HCT116 (cell line): Measurements from ENCODE around the gene RPS17. TPM values are rescaled to one million over a fixed set of nuclear protein-coding genes. Genes with fewer than 3 reads are reported as not detected.

Source experiments
- ATAC-seq: fragments of 200-7000 bp; cut with Tn5 transposase; 2 replicates; pipeline ENCODE4 v1.9.1; 2020; ENCODE audit warnings: mild to moderate bottlenecking, moderate library complexity
- BruUV-seq: library from RNA; stranded (reverse); fragments of 400-500 nt; replicated peaks from 2 replicates; lab custom pipeline; 2021; lab: Mats Ljungman, UMichigan
- CTCF ChIA-PET: fragments of 300-600 bp; sonication (Branson Sonifier 250); formaldehyde crosslinking; loops from one replicate; lab custom pipeline; 2021; ENCODE audit warnings: antibody characterized with exemption; lab: Charles Lee
- POLR2A ChIA-PET: fragments of 300-600, 350-600 bp; sonication (Branson Sonifier 250); formaldehyde crosslinking; loops from one replicate; lab custom pipeline; 2021; ENCODE audit warnings: antibody characterized with exemption; lab: Charles Lee
- RAD21 ChIA-PET, 2 experiments: fragments of 300-600 bp; sonication (Branson Sonifier 250); formaldehyde crosslinking; loops; one replicate each; lab custom pipeline; 2023; ENCODE audit warnings: low total read pairs in 2 of 2; ENCODE audit not compliant: uncharacterized antibody in 2 of 2, unreplicated experiment in 2 of 2, low non-redundant PET in 1 of 2; lab: Charles Lee
- DNase-seq: peaks from one replicate; pipeline ENCODE4 v3.0.0-alpha.2; 2010; ENCODE audit warnings: low read depth, low spot score
- H2AFZ ChIP-seq: fragments of 200-600 bp; shearing (Covaris generic), sonication (generic); 2 replicates; pipeline ENCODE4 v1.6.1; 2017; ENCODE audit warnings: low read depth, mixed run types, mixed read lengths, antibody characterized with exemption, low read length; ENCODE audit not compliant: poor library complexity, severe bottlenecking
- H3K27ac ChIP-seq: 2 replicates; pipeline ENCODE4 v1.5.1; 2012; ENCODE audit warnings: low read depth, low read length
- H3K27me3 ChIP-seq: fragments of 200-600 bp; sonication (generic); 2 replicates; pipeline ENCODE4 v1.6.1; 2016; ENCODE audit warnings: mixed run types, low read length, mixed read lengths; ENCODE audit not compliant: insufficient read depth
- H3K36me3 ChIP-seq, 2 experiments: fragments of 200-500 bp in 1 of 2; fragments of 200-600 bp in 1 of 2; sonication (Bioruptor generic) in 1 of 2; sonication (generic) in 1 of 2; 2 replicates each; pipeline versions ENCODE4 v1.5.1 to v1.6.1; 2014 to 2016; ENCODE audit warnings: low read length in 2 of 2, inconsistent platforms in 1 of 2, mixed read lengths in 1 of 2, mixed run types in 1 of 2; ENCODE audit not compliant: insufficient read depth in 2 of 2, control insufficient read depth in 1 of 2
- H3K4me1 ChIP-seq, 2 experiments: fragments of 200-600 bp in 1 of 2; sonication (generic) in 1 of 2; 2 replicates each; pipeline versions ENCODE4 v1.5.1 to v1.6.1; 2012 to 2017; ENCODE audit warnings: low read length in 2 of 2, inconsistent platforms in 1 of 2, mild to moderate bottlenecking in 1 of 2, mixed read lengths in 1 of 2, mixed run types in 1 of 2, moderate library complexity in 1 of 2; ENCODE audit not compliant: insufficient read depth in 2 of 2, control insufficient read depth in 1 of 2
- H3K4me2 ChIP-seq: fragments of 200-600 bp; sonication (generic); 2 replicates; pipeline ENCODE4 v1.6.1; 2017; ENCODE audit warnings: mixed run types, low read length, mixed read lengths
- H3K4me3 ChIP-seq, 2 experiments: fragments of 200-600 bp in 1 of 2; sonication (generic) in 1 of 2; replicated peaks in 1 of 2; 2 replicates each; pipeline ENCODE4 v1.5.1; 2011 to 2016; ENCODE audit warnings: low read length in 2 of 2, control low read depth in 1 of 2, low read depth in 1 of 2, mild to moderate bottlenecking in 1 of 2, mixed read lengths in 1 of 2, mixed run types in 1 of 2
- H3K79me2 ChIP-seq: fragments of 200-600 bp; sonication (generic); 2 replicates; pipeline ENCODE4 v1.6.1; 2017; ENCODE audit warnings: mild to moderate bottlenecking, mixed run types, low read length, moderate library complexity, mixed read lengths; ENCODE audit not compliant: insufficient read depth
- H3K9ac ChIP-seq: fragments of 200-600 bp; sonication (generic); 2 replicates; pipeline ENCODE4 v1.6.1; 2016; ENCODE audit warnings: low read length, mixed read lengths
- H3K9me2 ChIP-seq: fragments of 200-600 bp; sonication (generic), shearing (Covaris generic); 2 replicates; pipeline ENCODE4 v1.6.1; 2017; ENCODE audit warnings: mixed run types, mild to moderate bottlenecking, moderate library complexity; ENCODE audit not compliant: insufficient read depth
- H3K9me3 ChIP-seq, 2 experiments: fragments of 200-500 bp in 1 of 2; fragments of 200-600 bp in 1 of 2; sonication (Bioruptor generic) in 1 of 2; sonication (generic) in 1 of 2; 2 replicates each; pipeline ENCODE4 v1.6.1; 2014 to 2017; ENCODE audit warnings: low read length in 2 of 2, mixed read lengths in 2 of 2, inconsistent platforms in 1 of 2, low read depth in 1 of 2, mild to moderate bottlenecking in 1 of 2, mixed run types in 1 of 2, moderate library complexity in 1 of 2; ENCODE audit not compliant: control insufficient read depth in 1 of 2, insufficient read depth in 1 of 2
- H4K20me1 ChIP-seq: fragments of 200-600 bp; sonication (generic), shearing (Covaris generic); 2 replicates; pipeline ENCODE4 v1.6.1; 2017; ENCODE audit warnings: mixed run types, mild to moderate bottlenecking, moderate library complexity; ENCODE audit not compliant: insufficient read depth
- ELF1 ChIP-seq: IDR thresholded peaks from 2 replicates; pipeline ENCODE4 v1.6.1; 2012; ENCODE audit warnings: low read depth, borderline replicate concordance
- SP1 ChIP-seq: IDR thresholded peaks from 2 replicates; pipeline ENCODE4 v1.6.1; 2012; ENCODE audit warnings: low read depth
- SRF ChIP-seq: IDR thresholded peaks from 2 replicates; pipeline ENCODE4 v1.6.1; 2012; ENCODE audit warnings: low read depth
- TCF7L2 ChIP-seq: IDR thresholded peaks from 2 replicates; pipeline ENCODE4 v1.7.0; 2011; ENCODE audit warnings: borderline replicate concordance, inconsistent platforms; ENCODE audit not compliant: insufficient read depth, insufficient read length; ENCODE audit errors: extremely low read depth
- intact Hi-C: fragments of 100-400 bp; cut with micrococcal nuclease; formaldehyde crosslinking; loops from 2 replicates; pipeline ENCODE4 v1.10.0; 2022
- total RNA-seq: library from RNA; stranded (reverse); gene quantifications from one replicate; pipeline ENCODE4 v1.2.1, GENCODE V29; 2021; ENCODE audit not compliant: unreplicated experiment
- TF ChIP-seq, protein P1 (sequence below), 3 experiments: fragments of 200-600 bp in 1 of 3; sonication (generic) in 1 of 3; IDR thresholded peaks in 2 of 3; conservative IDR thresholded peaks in 1 of 3; 2 replicates each; pipeline ENCODE4 v1.5.1; 2012 to 2017; ENCODE audit warnings: low read depth in 2 of 3, low read length in 2 of 3, antibody characterized with exemption in 1 of 3, borderline replicate concordance in 1 of 3, control low read depth in 1 of 3, mild to moderate bottlenecking in 1 of 3, mixed read lengths in 1 of 3, mixed run types in 1 of 3, moderate library complexity in 1 of 3; ENCODE audit not compliant: insufficient read depth in 1 of 3

The RPS17 gene
- total RNA-seq, 1 experiment from 2014 or later, result 2,385 TPM

DNA sequence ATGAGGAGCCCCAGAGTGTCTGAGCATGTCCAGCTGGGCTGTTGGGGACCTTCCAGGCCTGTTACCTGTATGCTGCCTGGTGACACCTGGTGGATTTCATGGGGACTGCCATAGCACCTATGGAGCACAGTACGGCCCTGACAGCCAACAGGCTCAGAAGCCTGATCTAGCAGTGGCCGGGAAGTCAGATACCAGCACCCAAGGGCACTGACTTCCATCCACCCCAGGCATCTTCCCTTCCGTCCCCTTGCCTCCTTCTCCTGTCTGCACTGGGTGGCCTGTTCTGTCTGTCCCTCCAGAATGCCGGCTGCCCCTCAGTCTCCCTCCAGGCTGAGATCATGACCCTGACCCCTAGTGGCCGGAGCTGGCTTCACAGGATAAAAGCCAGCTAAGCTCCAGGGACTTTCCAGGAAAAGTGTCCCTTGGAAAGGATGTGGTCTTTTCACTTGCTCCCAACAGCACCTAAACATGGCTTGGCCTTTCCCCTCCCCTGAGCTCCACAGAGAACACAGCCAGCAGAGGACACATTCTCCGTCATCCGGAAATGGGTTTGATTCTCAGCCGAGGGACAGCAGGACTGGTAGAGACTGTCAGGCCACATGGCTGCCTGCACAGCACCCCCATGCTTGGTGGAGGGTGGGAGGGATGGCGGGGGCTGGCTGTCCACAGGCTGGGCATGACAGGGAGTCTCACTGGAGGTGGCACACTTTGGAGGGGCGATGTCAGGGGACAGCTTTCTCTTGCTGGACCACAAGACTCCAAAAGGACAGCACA lies 9.5 kb downstream of the RPS17 start:
- H3K9me3 ChIP-seq, result no peaks in the 10 kb centered on the region
- no peaks in the 10 kb centered on the region for H3K27me3 ChIP-seq
- H3K27ac ChIP-seq, result peak overlapping the region; percentile 41
- no peaks in the 10 kb centered on the region; the same call in 1 of the 2 replicates for H4K20me1 ChIP-seq
- ChIA-PET RAD21 (no interaction called here), POLR2A (interaction anchor here (3.0 kb wide), 1 partner anchor 10 kb away, joined by 22 read pairs; the partner anchor contains the start of gene RPS17), CTCF (interaction anchor here (0.8 to 1.7 kb wide), 8 partner anchors 10 to 472 kb away, joined by 3 to 22 read pairs (median 5); partner anchors contain the start of gene RPS17)
- H3K4me1 ChIP-seq, result peaks cover 0 to 7% of the 10 kb centered on the region in 2 experiments; a peak in 2 of 4 replicates
- H3K4me3 ChIP-seq, result peak overlapping the region; percentile 30 to 47
- TF ChIP-seq SP1 (no peak), TCF7L2 (no peak), SRF (no peak), ELF1 (no peak)
- TF ChIP-seq, protein P1, sequence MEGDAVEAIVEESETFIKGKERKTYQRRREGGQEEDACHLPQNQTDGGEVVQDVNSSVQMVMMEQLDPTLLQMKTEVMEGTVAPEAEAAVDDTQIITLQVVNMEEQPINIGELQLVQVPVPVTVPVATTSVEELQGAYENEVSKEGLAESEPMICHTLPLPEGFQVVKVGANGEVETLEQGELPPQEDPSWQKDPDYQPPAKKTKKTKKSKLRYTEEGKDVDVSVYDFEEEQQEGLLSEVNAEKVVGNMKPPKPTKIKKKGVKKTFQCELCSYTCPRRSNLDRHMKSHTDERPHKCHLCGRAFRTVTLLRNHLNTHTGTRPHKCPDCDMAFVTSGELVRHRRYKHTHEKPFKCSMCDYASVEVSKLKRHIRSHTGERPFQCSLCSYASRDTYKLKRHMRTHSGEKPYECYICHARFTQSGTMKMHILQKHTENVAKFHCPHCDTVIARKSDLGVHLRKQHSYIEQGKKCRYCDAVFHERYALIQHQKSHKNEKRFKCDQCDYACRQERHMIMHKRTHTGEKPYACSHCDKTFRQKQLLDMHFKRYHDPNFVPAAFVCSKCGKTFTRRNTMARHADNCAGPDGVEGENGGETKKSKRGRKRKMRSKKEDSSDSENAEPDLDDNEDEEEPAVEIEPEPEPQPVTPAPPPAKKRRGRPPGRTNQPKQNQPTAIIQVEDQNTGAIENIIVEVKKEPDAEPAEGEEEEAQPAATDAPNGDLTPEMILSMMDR (IDR thresholded peaks at IDR 0.05 in 2 of 3, conservative IDR thresholded peaks at IDR 0.05 in 1 of 3; ENCODE audit: borderline replicate concordance in 1 of 3, insufficient read depth in 1 of 3, low read depth in 2 of 3, low read length in 2 of 3), result peak; percentile 70 to 97 (median 79)
- intact Hi-C loops, result loop anchor here (10.0 kb wide), 1 partner anchor 474 kb away; no protein-coding TSS in a partner anchor
- H3K36me3 ChIP-seq, result peaks cover 2 to 7% of the 10 kb centered on the region in 2 experiments; a peak in 3 of 4 replicates
- BruUV-seq, result no TSS peak
- peak; percentile 73 for DNase-seq
- H3K4me2 ChIP-seq, result peak overlapping the region; percentile 80
- peak; percentile 86 for ATAC-seq
- H2AFZ ChIP-seq, result no peak overlapping the region
- peak overlapping the region; percentile 39; the same call in 1 of the 2 replicates for H3K9ac ChIP-seq
- H3K79me2 ChIP-seq, result no peaks in the 10 kb centered on the region
- H3K9me2 ChIP-seq, result no peaks in the 10 kb centered on the region
